GM12873 (cell line): ENCODE data around the gene SMO.

Experiments
- TF ChIP-seq, protein P1 (sequence below): IDR thresholded peaks from 2 replicates; pipeline ENCODE4 v1.5.1; 2012; ENCODE audit warnings: low read depth, mild to moderate bottlenecking, moderate library complexity, low read length, control low read depth; ENCODE audit not compliant: insufficient read depth; ENCODE audit errors: missing control alignments

The SMO gene

DNA sequence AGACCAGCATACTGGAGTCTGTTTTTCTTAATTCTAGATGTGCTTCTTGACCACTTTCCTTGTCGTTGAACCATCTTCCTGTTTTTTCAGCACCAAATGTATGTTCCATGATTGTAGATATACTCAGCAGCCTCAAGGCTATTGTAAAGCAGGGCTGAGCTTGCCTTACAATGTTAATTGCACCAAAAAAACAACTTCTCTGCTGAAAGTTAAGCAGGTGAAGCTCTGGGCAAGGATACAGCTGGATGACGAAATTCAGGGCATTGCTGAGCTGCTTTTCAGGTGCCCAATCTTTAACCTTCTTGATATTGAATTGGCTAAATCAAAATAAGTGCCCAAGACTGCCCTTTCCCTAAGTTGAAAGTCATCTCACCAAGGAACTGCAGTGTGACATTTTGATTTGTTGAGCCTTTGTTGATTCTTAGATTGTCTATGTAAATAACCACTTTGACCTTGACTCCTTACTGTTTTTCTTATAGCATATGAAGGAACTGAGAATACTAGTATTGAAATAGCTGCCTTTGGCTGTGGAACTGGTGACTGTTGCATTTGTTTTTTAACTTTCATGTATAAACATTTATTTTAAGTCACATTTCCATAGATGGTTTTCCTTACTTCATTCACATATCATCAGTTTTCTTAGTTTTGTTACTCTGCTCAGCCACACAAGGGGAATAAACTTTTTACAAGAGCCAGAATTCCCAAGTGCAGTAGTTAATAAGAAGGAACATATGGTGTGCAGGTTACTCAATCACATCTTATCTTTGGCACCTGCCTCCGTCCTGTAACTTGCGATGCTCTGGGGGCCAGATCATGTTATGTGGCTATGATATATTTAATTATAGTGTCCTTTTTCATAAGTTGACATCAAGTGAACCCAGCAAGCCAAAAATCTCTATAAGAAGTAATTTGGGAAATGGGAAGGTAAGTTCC is 39.5 kb downstream of the SMO start:
- TF ChIP-seq, protein P1, sequence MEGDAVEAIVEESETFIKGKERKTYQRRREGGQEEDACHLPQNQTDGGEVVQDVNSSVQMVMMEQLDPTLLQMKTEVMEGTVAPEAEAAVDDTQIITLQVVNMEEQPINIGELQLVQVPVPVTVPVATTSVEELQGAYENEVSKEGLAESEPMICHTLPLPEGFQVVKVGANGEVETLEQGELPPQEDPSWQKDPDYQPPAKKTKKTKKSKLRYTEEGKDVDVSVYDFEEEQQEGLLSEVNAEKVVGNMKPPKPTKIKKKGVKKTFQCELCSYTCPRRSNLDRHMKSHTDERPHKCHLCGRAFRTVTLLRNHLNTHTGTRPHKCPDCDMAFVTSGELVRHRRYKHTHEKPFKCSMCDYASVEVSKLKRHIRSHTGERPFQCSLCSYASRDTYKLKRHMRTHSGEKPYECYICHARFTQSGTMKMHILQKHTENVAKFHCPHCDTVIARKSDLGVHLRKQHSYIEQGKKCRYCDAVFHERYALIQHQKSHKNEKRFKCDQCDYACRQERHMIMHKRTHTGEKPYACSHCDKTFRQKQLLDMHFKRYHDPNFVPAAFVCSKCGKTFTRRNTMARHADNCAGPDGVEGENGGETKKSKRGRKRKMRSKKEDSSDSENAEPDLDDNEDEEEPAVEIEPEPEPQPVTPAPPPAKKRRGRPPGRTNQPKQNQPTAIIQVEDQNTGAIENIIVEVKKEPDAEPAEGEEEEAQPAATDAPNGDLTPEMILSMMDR: no peak

DNA sequence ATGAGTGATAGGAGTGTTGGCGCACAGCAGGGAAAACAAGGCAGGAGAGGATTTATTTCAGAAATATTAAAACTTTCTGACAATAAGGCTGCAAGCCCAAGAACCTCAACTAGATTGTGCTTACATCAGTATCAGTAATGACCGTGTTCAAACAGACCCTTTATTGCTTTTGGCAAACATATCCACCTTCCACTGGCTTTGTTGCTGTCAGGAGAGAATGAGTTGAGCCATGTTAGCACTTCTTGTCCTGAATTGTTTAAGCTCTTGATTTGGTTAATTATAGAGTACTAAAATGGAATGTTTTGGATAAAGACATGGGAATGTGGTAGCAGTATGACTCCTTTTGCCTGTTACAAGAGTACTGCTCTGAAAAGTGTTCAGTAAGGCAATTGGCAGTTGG is 40.2 kb downstream of the SMO start:
- TF ChIP-seq, protein P1: no peak

DNA sequence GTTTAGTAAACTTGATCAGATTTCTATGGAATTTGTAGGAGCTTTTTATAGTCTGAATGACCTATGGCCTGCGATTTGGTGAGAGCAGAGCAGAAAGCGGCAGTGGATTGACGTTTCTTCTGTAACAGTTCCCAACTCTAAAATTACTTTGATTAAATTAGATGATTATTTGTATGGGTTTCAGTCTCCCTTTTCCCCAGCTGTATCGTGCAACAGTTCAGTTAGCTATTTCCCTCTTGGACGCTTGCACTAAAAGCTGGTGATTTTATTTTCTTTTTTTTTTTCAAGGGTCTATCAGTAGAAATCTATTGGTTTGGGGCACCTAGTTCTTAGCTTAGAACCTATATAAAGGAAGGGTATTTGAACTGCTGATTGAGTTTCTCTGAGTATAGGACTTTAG is 43.2 kb downstream of the SMO start:
- TF ChIP-seq, protein P1: no peak

DNA sequence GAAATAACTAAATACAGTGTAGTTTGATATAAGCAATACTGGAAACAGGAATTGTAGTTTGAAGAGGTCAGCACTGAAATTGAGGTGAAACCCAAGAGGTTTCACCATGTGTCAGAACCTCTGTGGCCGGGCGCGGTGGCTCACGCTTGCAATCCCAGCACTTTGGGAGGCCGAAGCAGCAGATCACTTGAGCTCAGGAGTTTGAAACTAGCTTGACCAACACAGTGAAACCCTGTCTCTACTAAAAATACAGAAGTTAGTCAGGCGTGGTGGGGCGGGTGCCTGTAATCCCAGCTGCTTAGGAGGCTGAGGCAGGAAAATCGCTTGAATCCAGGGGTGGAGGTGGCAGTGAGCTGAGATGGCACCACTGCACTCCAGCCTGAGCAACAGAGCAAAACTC is 50.1 kb downstream of the SMO start:
- TF ChIP-seq, protein P1: no peak

DNA sequence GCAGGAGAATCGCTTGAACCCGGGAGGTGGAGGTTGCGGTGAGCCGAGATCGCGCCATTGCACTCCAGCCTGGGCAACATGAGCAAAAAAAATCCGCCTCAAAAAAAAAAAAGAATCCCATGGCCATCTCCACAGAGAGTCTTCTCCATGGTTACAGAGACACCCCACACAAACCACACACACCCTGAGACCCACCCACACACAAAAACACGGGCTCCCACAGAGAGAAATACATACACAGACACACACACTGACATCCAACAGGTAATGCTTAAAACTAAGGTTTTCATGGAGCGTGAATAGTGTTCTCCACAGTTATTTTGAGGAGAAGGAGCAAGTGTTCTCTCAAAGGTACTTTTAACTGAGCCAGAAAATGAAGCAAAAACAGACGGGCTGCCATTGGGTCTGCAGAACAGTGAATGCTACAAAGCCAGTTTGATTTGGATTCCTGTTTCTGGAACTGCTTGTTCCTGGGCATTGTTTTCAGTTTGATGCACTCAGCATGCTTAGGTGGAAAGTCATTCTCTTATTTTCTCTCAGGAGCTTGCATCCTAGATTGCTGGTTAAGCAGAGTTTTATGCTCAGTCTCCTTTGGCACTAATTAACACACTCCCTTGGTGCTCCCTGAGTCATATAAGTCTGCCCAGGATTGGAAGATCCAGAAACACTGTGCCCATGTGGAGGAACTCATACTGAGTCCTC is 51.8 kb downstream of the SMO start:
- TF ChIP-seq, protein P1: no peak

DNA sequence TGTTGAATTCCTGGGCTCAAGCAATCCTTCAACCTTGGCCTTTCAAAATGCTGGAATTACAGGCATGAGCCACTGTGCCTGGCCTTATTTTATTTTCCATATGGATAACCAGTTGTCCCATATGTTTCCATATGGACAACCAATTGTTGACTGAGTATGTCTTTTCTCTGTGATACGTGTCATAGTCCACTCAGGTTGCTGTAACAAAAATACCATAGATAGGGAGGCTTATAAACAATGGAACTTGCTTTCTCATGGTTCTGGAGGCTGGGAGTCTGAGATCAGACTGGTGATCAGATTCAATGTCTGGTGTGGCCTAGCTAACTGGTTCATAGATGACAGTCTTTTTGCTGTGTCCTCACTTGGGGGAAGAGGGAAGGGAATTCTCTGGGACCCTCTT is 55.8 kb downstream of the SMO start:
- TF ChIP-seq, protein P1: no peak

DNA sequence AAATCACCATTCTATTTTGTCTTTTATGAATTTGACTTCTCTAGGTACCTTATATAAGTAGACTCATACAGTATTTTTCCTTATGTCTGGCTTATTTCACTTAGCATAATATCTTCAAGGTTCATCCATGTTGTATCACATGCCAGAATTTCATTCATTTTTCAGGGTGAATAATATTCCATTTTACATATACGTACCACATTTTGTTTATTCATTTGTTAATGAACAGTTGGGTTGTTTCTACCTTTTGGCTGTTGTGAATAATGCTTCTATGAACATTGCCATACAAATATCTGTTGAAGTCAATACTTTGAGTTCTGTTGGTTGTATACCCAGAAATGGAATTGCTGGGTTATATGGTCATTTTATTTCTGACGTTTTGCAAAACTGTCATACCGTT is 57.1 kb downstream of the SMO start:
- TF ChIP-seq, protein P1: no peak
